Measurements from ENCODE around the gene HDDC2.
"Not testable (repeated sequence)": the region's sequence is repeated elsewhere in the genome, so short reads cannot be mapped to it uniquely, and the experiment has no call there.

Gene HDDC2

GRCh38 chr6:125306756-125307149 is 5.0 kb upstream of the HDDC2 start:
- no peak for DNase-seq (ENCODE audit: low spot score)

GRCh38 chr6:125304970-125305660 is 3.3 kb upstream of the HDDC2 start:
- DNase-seq (ENCODE audit: low spot score): no peak

- DNase-seq (ENCODE audit: low spot score): no peak
Measured at GRCh38 chr6:125303512-125303854, 1.7 kb upstream of the HDDC2 start.

- no peak for DNase-seq (ENCODE audit: low spot score)
Measured at GRCh38 chr6:125302840-125303511, 1.2 kb upstream of the HDDC2 start.

GRCh38 chr6:125300992-125301434 is 754 bp downstream of the HDDC2 start:
- DNase-seq (ENCODE audit: low spot score): no peak

- DNase-seq (ENCODE audit: low spot score): no peak
Measured at GRCh38 chr6:125299257-125299656, 2.5 kb downstream of the HDDC2 start.

- DNase-seq (ENCODE audit: low spot score): no peak
Measured at GRCh38 chr6:125296471-125296870, 5.3 kb downstream of the HDDC2 start.

GRCh38 chr6:125294925-125295324 is 6.8 kb downstream of the HDDC2 start:
- no peak for DNase-seq (ENCODE audit: low spot score)

- DNase-seq (ENCODE audit: low spot score): no peak
Measured at GRCh38 chr6:125294036-125294435, 7.7 kb downstream of the HDDC2 start.

- DNase-seq (ENCODE audit: low spot score): no peak
Measured at GRCh38 chr6:125293587-125293986, 8.2 kb downstream of the HDDC2 start.

GRCh38 chr6:125287718-125288117 is 14.0 kb downstream of the HDDC2 start:
- DNase-seq (ENCODE audit: low spot score): no peak

GRCh38 chr6:125285936-125286335 is 15.8 kb downstream of the HDDC2 start:
- DNase-seq (ENCODE audit: low spot score): no peak

- DNase-seq (ENCODE audit: low spot score): no peak
Measured at GRCh38 chr6:125285353-125285752, 16.4 kb downstream of the HDDC2 start.

- not testable (repeated sequence) for DNase-seq (ENCODE audit: low spot score)
Measured at GRCh38 chr6:125282470-125282869, 19.3 kb downstream of the HDDC2 start.

GRCh38 chr6:125280370-125281035 is 21.3 kb downstream of the HDDC2 start:
- not testable (repeated sequence) for DNase-seq (ENCODE audit: low spot score)

- no peak for DNase-seq (ENCODE audit: low spot score)
Measured at GRCh38 chr6:125279961-125280360, 21.8 kb downstream of the HDDC2 start.

- no peak for DNase-seq (ENCODE audit: low spot score)
Measured at GRCh38 chr6:125277838-125278237, 23.9 kb downstream of the HDDC2 start.

GRCh38 chr6:125275779-125276178 is 26.0 kb downstream of the HDDC2 start:
- no peak for DNase-seq (ENCODE audit: low spot score)

- no peak for DNase-seq (ENCODE audit: low spot score)
Measured at GRCh38 chr6:125274935-125275334, 26.8 kb downstream of the HDDC2 start.

GRCh38 chr6:125273965-125274364 is 27.8 kb downstream of the HDDC2 start:
- no peak for DNase-seq (ENCODE audit: low spot score)

- no peak for DNase-seq (ENCODE audit: low spot score)
Measured at GRCh38 chr6:125273251-125273650, 28.5 kb downstream of the HDDC2 start.

- no peak for DNase-seq (ENCODE audit: low spot score)
Measured at GRCh38 chr6:125271486-125272159, 30.1 kb downstream of the HDDC2 start.

GRCh38 chr6:125270380-125270779 is 31.4 kb downstream of the HDDC2 start:
- no peak for DNase-seq (ENCODE audit: low spot score)
